Spleen (tissue), 7 donors: Measurements from ENCODE around the gene NPHP4.

Experiments
- CTCF ChIP-seq, 11 experiments: fragments of 200-600 bp in 7 of 11; fragments of 450-650 bp in 4 of 11; sonication (generic) in 4 of 11; IDR thresholded peaks in 8 of 11; conservative IDR thresholded peaks in 3 of 11; 1 replicate in 7 of 11; 2 replicates in 4 of 11; pipeline versions ENCODE4 v1.4.0 to v1.8.0; 2016 to 2021; ENCODE audit warnings: antibody characterized with exemption in 11 of 11, inconsistent platforms in 4 of 11, mild to moderate bottlenecking in 1 of 11
- POLR2A ChIP-seq, 3 donors: fragments of 450-650 bp; IDR thresholded peaks; one replicate each; pipeline ENCODE4 v1.5.1; 2017; ENCODE audit warnings: antibody characterized with exemption in 3 of 3, mild to moderate bottlenecking in 1 of 3
- POLR2AphosphoS5 ChIP-seq, 3 donors: sonication (generic); formaldehyde crosslinking; IDR thresholded peaks; one replicate each; pipeline ENCODE4 v1.5.1; 2017; ENCODE audit warnings: antibody characterized with exemption in 3 of 3
- donor health status: DM: no; HTN: no; CAD: no; lungs with moderate emphysema.
- donor health status: DM: no; HTN: no; CAD: no.
- donor health status: DM: no; HTN: no; CAD: no.

GRCh38 chr1:5903680-5904079 is 88.5 kb downstream of the NPHP4 start:
- TF ChIP-seq CTCF (IDR thresholded peaks at IDR 0.05 in 8 of 11, conservative IDR thresholded peaks at IDR 0.05 in 3 of 11) (no peak), POLR2A (IDR thresholded peaks at IDR 0.05) (no peak), POLR2AphosphoS5 (IDR thresholded peaks at IDR 0.05) (no peak)
